Stimulated activated CD8-positive, alpha-beta memory T cell treated with anti-CD3 and anti-CD28 coated beads, Interleukin-15, amount 100 ng/mL, for 48 hours (primary cell): ENCODE data around the gene MORN2.

Experiments
- DNase-seq, 2 donors: peaks; one replicate each; pipeline ENCODE4 v3.0.0-alpha.2; 2020; ENCODE audit warnings: low read depth in 2 of 2

Gene MORN2

GRCh38 chr2:38889575-38889974 is 13.8 kb downstream of the MORN2 start, which contains the start of gene ARHGEF33:
Gene ARHGEF33, plus strand, starts transcription at chr2:38889875. Its CDS starts 29,573 bp downstream, at chr2:38919448.
- DNase-seq = no peak

- no peak for DNase-seq
These were observed 17.0 kb downstream of the MORN2 start for GRCh38 chr2:38892819-38893218.

GRCh38 chr2:38898256-38898655 is 22.5 kb downstream of the MORN2 start:
- no peak for DNase-seq

- no peak for DNase-seq
These were observed 24.9 kb downstream of the MORN2 start for GRCh38 chr2:38900726-38901125.

DNA sequence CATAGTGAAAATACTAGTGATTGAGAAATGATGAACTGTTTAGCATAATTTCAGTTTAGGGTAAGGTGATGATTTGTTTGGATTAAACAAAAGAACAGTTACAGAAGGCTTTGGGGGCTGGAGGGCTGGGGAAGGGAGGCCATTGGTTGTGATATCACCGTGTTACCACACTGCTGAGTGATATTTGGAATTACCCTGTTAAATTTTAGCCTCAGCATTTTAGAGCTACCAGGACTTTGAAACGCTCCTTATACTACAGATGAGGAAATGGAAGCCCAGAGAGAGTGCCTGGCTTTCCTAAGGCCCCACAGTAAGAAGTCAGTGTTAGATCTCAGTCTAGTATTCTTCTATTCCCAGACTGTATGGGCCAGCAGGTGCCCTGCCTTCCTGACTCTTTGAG is 29.5 kb downstream of the MORN2 start:
- DNase-seq = no peak

- no peak for DNase-seq
These were observed 31.5 kb downstream of the MORN2 start for GRCh38 chr2:38907242-38907641.

- DNase-seq = no peak
These were observed 32.2 kb downstream of the MORN2 start for GRCh38 chr2:38907743-38908562.

- DNase-seq = no peak
These were observed 34.1 kb downstream of the MORN2 start for GRCh38 chr2:38909872-38910271.

- DNase-seq = no peak
These were observed 35.4 kb downstream of the MORN2 start for GRCh38 chr2:38911191-38911590.

- DNase-seq = no peak
These were observed 36.8 kb downstream of the MORN2 start for GRCh38 chr2:38912619-38913018.

DNA sequence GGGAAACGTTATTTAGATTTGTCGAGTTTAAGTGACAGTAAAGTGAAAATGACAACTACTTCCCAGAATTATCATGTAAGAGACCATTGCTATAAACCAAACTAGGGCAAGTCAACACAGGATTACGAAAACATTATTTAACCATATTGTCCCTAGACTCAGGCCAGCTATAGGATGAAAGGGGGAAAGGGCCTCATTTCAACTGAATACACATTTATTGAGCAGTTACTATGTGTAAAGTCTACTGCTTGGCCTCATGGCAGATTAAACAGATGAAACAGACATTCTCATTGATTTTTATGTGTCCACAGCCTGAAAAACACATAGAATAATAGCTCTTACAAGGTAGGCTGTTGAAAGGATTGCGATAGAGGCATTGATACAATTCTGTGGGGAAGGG is 46.6 kb downstream of the MORN2 start:
- no peak for DNase-seq

DNA sequence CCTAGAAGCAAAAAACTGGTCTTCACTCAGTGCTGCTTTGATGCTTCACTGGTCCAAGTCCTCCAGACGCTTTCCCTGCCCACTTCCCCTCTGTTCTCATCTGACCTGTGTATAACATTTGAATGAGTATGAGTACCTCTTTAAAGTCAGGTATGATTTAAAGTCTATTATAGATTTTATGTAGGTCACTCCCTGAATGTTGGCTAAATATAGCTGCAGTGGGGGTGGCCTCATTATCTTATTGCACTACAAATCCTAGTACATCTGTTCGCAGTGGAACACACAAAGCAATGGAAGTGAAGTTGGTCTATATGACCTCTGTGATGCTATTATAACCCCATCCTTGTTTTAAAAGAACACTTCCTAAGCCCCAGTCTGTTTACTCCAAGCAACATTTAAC is 47.1 kb downstream of the MORN2 start:
- DNase-seq = no peak

- DNase-seq = no peak
These were observed 50.2 kb downstream of the MORN2 start for GRCh38 chr2:38925982-38926381.

GRCh38 chr2:38930600-38930999 is 54.8 kb downstream of the MORN2 start:
- DNase-seq = no peak
